DOHH2 (cell line): ENCODE results near the gene PRKCE.

ENCODE experiments used
- H3F3A ChIP-seq: fragments of 200-600 bp; sonication (generic), shearing (Covaris generic); 2 replicates; pipeline ENCODE4 v1.6.0; 2016; ENCODE audit warnings: antibody characterized with exemption, mild to moderate bottlenecking; ENCODE audit not compliant: control insufficient read depth, insufficient read depth
- H3K27ac ChIP-seq: fragments of 200-600 bp; sonication (generic); 2 replicates; pipeline ENCODE4 v1.5.1; 2014; ENCODE audit warnings: low read depth, mild to moderate bottlenecking, low read length, moderate library complexity
- H3K27me3 ChIP-seq: fragments of 200-600 bp; sonication (generic); 2 replicates; pipeline ENCODE4 v1.6.1; 2014; ENCODE audit warnings: mild to moderate bottlenecking, low read length, mixed read lengths; ENCODE audit not compliant: control insufficient read depth
- H3K36me3 ChIP-seq: fragments of 200-600 bp; sonication (generic); 2 replicates; pipeline ENCODE4 v1.6.1; 2014; ENCODE audit warnings: mild to moderate bottlenecking, low read length, moderate library complexity, mixed read lengths; ENCODE audit not compliant: control insufficient read depth
- H3K4me1 ChIP-seq: fragments of 200-600 bp; sonication (generic); 2 replicates; pipeline ENCODE4 v1.6.1; 2014; ENCODE audit warnings: mild to moderate bottlenecking, low read length, mixed read lengths; ENCODE audit not compliant: control insufficient read depth
- H3K4me2 ChIP-seq: fragments of 200-600 bp; sonication (generic); 2 replicates; pipeline ENCODE4 v1.6.0; 2014; ENCODE audit warnings: mild to moderate bottlenecking, low read length, moderate library complexity
- H3K4me3 ChIP-seq: fragments of 200-600 bp; sonication (generic); 2 replicates; pipeline ENCODE4 v1.5.1; 2014; ENCODE audit warnings: mild to moderate bottlenecking, low read length, mixed read lengths
- H3K79me2 ChIP-seq: fragments of 200-600 bp; sonication (generic); 2 replicates; pipeline ENCODE4 v1.6.1; 2014; ENCODE audit warnings: mild to moderate bottlenecking, low read length, mixed read lengths; ENCODE audit not compliant: control insufficient read depth
- H3K9me2 ChIP-seq: fragments of 200-600 bp; sonication (generic); replicated peaks from 2 replicates; pipeline ENCODE4 v1.6.1; 2014; ENCODE audit warnings: mild to moderate bottlenecking, low read length, mixed read lengths; ENCODE audit not compliant: control insufficient read depth
- H3K9me3 ChIP-seq: fragments of 200-600 bp; sonication (generic); 2 replicates; pipeline ENCODE4 v1.6.1; 2014; ENCODE audit warnings: antibody characterized with exemption, low read length, mixed read lengths; ENCODE audit not compliant: control insufficient read depth, insufficient read depth
- H4K20me1 ChIP-seq: fragments of 200-600 bp; sonication (generic); 2 replicates; pipeline ENCODE4 v1.6.0; 2014; ENCODE audit warnings: low read depth, mild to moderate bottlenecking, antibody characterized with exemption, low read length, moderate library complexity; ENCODE audit not compliant: control insufficient read depth, insufficient read depth
- CTCF ChIP-seq: fragments of 200-600 bp; sonication (generic); IDR thresholded peaks from one replicate; pipeline ENCODE4 v1.5.1; 2014; ENCODE audit warnings: antibody characterized with exemption, mild to moderate bottlenecking, low read depth, low read length; ENCODE audit not compliant: poor library complexity, severe bottlenecking
- EZH2phosphoT487 ChIP-seq: fragments of 200-600 bp; sonication (generic); IDR thresholded peaks from 2 replicates; pipeline ENCODE4 v1.6.1; 2017; ENCODE audit warnings: borderline replicate concordance, mild to moderate bottlenecking, antibody characterized with exemption, low read length, moderate library complexity, mixed read lengths

PRKCE gene

GRCh38 chr2:45611020-45611859 lies 40.2 kb upstream of the PRKCE start, which contains the start of gene SRBD1:
Gene SRBD1, minus strand, starts transcription at chr2:45611267. Its CDS starts 5,826 bp downstream, at chr2:45605441.
- H3K9me2 ChIP-seq = no peaks in the 10 kb centered on the region
- H3K4me3 ChIP-seq = peak within 1 kb of the TSS; percentile 94
- no peaks in the 10 kb centered on the region for H3K9me3 ChIP-seq
- H4K20me1 ChIP-seq = no peaks in the 10 kb centered on the region
- H3F3A ChIP-seq = peaks cover 7% of the 10 kb centered on the region
- H3K79me2 ChIP-seq = peaks cover 32% of the 10 kb centered on the region
- peak within 1 kb of the TSS; percentile 67 for H3K27ac ChIP-seq
- H3K36me3 ChIP-seq = no peaks in the 10 kb centered on the region
- peak within 1 kb of the TSS; percentile 94 for H3K4me2 ChIP-seq
- H3K4me1 ChIP-seq = peaks cover 24% of the 10 kb centered on the region
- H3K27me3 ChIP-seq = no peaks in the 10 kb centered on the region
- TF ChIP-seq EZH2phosphoT487 (no peak), CTCF (no peak)

DNA sequence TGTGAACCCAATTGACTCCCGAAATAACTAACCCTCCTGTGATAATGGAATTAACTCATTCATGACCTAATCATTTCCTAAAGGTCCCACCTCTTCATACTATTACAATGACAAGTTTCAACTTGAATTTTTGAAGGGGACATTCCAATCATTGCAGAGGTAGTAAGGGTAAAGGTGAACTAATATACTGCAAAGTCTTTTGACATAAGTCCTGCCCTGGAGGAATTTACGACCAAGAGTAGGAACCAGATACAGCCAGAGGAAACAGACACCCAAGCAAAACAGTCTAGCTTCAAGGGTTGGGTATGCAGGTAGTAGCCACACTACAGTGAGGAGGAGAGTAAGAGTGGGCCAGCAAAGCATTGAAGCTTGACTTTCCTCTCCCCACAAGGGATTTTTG lies 39.2 kb upstream of the PRKCE start:
- Histone ChIP-seq H3K27ac (no peak overlapping the region), H3K79me2 (peaks cover 29% of the 10 kb centered on the region), H3K9me3 (no peaks in the 10 kb centered on the region), H3K9me2 (no peaks in the 10 kb centered on the region), H3K27me3 (no peaks in the 10 kb centered on the region), H4K20me1 (no peaks in the 10 kb centered on the region), H3K36me3 (no peaks in the 10 kb centered on the region), H3K4me2 (no peak overlapping the region), H3K4me3 (no peak overlapping the region), H3K4me1 (peaks cover 24% of the 10 kb centered on the region), H3F3A (peaks cover 7% of the 10 kb centered on the region)
- TF ChIP-seq CTCF (no peak), EZH2phosphoT487 (no peak)

- peaks cover 24% of the 10 kb centered on the region for H3K4me1 ChIP-seq
- no peaks in the 10 kb centered on the region for H3K9me2 ChIP-seq
- TF ChIP-seq CTCF (no peak), EZH2phosphoT487 (no peak)
- H3K4me3 ChIP-seq = no peak overlapping the region
- H3K36me3 ChIP-seq = no peaks in the 10 kb centered on the region
- H3F3A ChIP-seq = peaks cover 7% of the 10 kb centered on the region
- no peaks in the 10 kb centered on the region for H3K27me3 ChIP-seq
- H3K27ac ChIP-seq = no peak overlapping the region
- no peaks in the 10 kb centered on the region for H4K20me1 ChIP-seq
- no peak overlapping the region for H3K4me2 ChIP-seq
- peaks cover 26% of the 10 kb centered on the region for H3K79me2 ChIP-seq
- H3K9me3 ChIP-seq = no peaks in the 10 kb centered on the region
These were observed 38.7 kb upstream of the PRKCE start for GRCh38 chr2:45612731-45613130.
